ENCODE data around the gene NET1.

NET1 gene

DNA sequence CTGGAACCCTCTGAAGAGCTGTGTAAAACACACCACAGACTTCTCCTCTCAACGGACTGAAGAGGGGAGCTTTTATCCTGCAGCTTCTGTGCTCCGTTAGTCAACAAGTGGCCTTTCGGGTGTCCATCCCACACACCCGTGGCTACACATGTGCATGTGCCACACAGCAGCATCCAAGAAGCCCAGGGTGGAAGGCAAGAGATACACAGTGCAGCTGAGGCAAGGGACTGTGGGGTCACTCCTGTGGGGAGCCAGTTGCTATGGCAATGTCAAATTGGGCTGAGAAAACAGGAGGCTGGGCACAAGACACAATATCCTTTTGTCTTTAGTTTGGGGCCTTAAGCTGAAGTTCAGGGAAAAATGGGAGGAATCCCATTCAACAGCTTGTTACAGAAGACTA lies 28.7 kb downstream of the NET1 start:
- in situ Hi-C loops (cut with HindIII; ENCODE audit: low sequenced_read_pairs), result no loop called here
- TF ChIP-seq, protein P1, sequence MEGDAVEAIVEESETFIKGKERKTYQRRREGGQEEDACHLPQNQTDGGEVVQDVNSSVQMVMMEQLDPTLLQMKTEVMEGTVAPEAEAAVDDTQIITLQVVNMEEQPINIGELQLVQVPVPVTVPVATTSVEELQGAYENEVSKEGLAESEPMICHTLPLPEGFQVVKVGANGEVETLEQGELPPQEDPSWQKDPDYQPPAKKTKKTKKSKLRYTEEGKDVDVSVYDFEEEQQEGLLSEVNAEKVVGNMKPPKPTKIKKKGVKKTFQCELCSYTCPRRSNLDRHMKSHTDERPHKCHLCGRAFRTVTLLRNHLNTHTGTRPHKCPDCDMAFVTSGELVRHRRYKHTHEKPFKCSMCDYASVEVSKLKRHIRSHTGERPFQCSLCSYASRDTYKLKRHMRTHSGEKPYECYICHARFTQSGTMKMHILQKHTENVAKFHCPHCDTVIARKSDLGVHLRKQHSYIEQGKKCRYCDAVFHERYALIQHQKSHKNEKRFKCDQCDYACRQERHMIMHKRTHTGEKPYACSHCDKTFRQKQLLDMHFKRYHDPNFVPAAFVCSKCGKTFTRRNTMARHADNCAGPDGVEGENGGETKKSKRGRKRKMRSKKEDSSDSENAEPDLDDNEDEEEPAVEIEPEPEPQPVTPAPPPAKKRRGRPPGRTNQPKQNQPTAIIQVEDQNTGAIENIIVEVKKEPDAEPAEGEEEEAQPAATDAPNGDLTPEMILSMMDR (IDR thresholded peaks at IDR 0.05; ENCODE audit: low read depth, low read length, missing control alignments), result no peak
- no peak for DNase-seq (ENCODE audit: low read depth)
- no peak overlapping the region for H3K4me3 ChIP-seq (ENCODE audit: low read depth, low read length)

DNA sequence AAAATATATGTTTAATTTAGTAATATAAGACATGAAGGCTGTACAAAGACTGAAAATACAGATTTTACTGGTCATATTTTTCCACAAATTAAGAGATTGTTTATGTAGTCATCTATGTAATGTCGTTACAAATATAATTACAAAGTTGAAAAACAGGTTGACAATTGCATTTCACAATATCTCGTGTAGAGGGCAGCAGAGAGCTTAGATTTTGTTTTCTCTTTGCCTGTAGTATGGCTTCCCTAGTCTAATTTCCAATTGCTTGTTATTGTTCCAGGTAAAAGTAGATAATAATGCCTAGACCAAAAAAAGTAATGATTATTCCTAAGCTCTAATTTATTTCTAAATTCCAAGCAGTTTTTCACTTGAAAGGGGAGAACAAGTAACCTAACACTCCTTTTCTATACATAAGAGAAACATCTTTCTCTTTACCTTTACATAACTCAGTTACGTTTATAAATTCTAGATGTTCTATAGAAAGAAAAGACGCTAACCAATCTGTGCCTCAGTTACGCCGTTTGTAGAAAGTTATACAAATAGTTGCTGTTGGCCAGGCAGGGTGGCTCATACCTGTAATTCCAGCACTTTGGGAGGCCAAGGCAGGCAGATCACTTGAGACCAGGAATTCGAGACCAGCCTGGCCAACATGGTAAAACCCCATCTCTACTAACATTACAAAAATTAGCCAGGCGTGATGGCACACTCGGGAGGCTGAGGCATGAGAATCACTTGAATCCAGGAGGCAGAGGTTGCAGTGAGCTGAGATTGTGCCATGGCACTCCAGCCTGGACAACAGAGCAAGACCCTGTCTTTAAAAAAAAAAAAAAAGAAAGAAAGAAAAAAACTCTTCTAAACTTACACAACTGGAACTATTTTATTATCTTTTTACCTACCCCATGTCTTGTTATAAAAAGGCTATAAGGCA lies 30.0 kb downstream of the NET1 start:
- H3K4me3 ChIP-seq (ENCODE audit: low read depth, low read length), result no peak overlapping the region
- peak; percentile 49 for DNase-seq (ENCODE audit: low read depth)

DNA sequence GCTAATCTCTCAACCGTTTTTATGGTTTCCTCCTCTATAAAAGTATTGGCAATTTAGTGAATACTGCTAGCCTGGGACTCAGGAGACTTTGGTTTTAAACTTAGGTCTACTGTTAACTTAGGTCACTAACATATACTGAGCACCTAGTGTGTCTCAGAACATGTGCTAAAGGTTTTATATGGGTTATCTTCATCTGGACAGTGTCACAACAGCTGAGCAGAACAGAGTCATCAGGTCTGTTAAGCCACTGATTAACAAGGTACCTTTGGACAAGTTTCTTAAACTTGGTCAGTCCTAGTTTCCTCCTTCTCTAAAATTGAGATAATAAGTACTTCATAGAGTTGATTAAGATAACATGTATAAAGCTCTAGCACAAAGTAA lies 30.6 kb downstream of the NET1 start:
- in situ Hi-C loops (cut with HindIII; ENCODE audit: low sequenced_read_pairs), result no loop called here
- DNase-seq (ENCODE audit: low read depth), result no peak
- TF ChIP-seq, protein P1 (IDR thresholded peaks at IDR 0.05; ENCODE audit: low read depth, low read length, missing control alignments), result no peak
- no peak overlapping the region for H3K4me3 ChIP-seq (ENCODE audit: low read depth, low read length)

More for the DNA sequence above, 30.0 kb downstream of the NET1 start:
- TF ChIP-seq, protein P1 (IDR thresholded peaks at IDR 0.05; ENCODE audit: low read depth, low read length, missing control alignments), result peak; percentile 52
- in situ Hi-C loops (cut with HindIII; ENCODE audit: low sequenced_read_pairs), result no loop called here

DNA sequence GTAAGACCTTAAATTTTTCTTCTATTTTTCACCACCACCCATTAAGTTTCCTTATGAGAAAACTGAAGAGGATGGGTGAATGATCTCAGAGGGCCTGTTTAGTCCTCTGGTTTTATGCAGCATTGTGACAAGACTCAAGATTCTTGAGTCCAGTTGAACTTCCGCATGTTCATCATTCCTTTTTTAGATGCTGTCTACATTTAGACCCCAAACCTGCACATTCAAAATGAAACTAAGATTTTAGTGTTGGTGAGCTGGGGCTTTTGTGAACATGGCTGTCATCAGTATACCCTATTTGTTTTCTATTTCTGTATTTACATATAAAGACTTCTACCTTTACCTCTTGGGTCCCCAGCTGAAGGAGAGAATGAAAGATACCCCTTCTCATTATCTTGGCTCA lies 31.1 kb downstream of the NET1 start:
- TF ChIP-seq, protein P1 (IDR thresholded peaks at IDR 0.05; ENCODE audit: low read depth, low read length, missing control alignments), result no peak
- DNase-seq (ENCODE audit: low read depth), result no peak
- no peak overlapping the region for H3K4me3 ChIP-seq (ENCODE audit: low read depth, low read length)
- in situ Hi-C loops (cut with HindIII; ENCODE audit: low sequenced_read_pairs), result no loop called here

DNA sequence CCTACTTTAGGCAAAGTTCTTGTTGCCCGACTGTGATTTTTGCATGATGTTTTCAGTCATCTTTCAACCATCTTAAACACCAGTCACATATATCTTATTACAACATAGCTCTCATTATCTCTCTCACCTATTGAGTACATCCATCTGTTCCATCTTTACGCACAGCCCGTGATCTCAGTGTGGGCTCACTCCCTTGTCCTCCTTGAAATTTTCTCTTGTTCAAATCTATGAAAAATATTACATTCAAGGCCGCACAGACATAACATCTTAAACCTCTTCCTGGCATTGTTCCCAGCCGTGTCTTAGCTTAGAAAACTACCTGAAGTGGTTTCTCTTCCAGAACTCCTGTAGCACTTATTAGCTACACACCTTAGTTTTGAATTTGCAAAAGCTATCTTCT lies 32.6 kb downstream of the NET1 start:
- in situ Hi-C loops (cut with HindIII; ENCODE audit: low sequenced_read_pairs), result loop anchor here (5.0 kb wide), 1 partner anchor 172 kb away; no protein-coding TSS in a partner anchor
- no peak overlapping the region for H3K4me3 ChIP-seq (ENCODE audit: low read depth, low read length)
- no peak for DNase-seq (ENCODE audit: low read depth)
- TF ChIP-seq, protein P1 (IDR thresholded peaks at IDR 0.05; ENCODE audit: low read depth, low read length, missing control alignments), result no peak

DNA sequence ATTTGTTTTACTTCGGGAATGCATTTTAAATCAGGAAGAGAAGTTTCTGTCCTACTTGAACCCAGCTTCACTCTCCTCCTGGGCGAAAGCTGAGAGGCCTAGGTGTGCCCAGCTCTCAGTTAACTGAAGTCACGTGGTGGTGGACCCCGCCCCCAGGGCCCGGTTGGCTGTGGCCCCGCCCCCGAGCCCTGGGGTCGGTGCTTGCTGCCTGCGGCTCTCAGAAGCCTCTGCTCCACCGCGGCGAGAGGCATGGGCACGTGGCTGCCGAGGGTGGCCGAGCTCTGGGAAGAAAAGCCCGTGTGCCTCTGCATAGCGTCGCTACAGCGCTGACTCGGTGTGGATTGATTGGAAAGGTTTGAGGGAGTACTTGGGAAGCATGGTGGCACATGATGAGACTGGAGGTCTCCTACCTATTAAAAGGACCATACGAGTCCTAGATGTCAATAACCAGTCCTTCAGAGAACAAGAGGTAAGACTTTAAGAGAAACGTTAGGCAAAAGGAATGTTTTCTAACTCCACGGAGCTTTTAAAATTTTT lies 34.1 kb downstream of the NET1 start:
- peak overlapping the region; percentile 59 for H3K4me3 ChIP-seq (ENCODE audit: low read depth, low read length)
- in situ Hi-C loops (cut with HindIII; ENCODE audit: low sequenced_read_pairs), result loop anchor here (5.0 kb wide), 1 partner anchor 171 kb away; no protein-coding TSS in a partner anchor
- DNase-seq (ENCODE audit: low read depth), result peak; percentile 32
- TF ChIP-seq, protein P1 (IDR thresholded peaks at IDR 0.05; ENCODE audit: low read depth, low read length, missing control alignments), result no peak

Data from astrocyte of the cerebellum (primary cell).